Caco-2 (cell line): ENCODE measurements around the gene SIK2. TPM values are rescaled to one million over a fixed set of nuclear protein-coding genes. Genes with fewer than 3 reads are reported as not detected.

ENCODE experiments used
- BruUV-seq: library from RNA; stranded (reverse); fragments of 400-500 nt; replicated peaks from 2 replicates; lab custom pipeline; 2021; lab: Mats Ljungman, UMichigan
- CTCF ChIA-PET: fragments of 300-600 bp; sonication (Branson Sonifier 250); formaldehyde crosslinking; loops from one replicate; lab custom pipeline; 2022; ENCODE audit warnings: antibody characterized with exemption; lab: Charles Lee
- POLR2A ChIA-PET: fragments of 300-600 bp; sonication (Branson Sonifier 250); formaldehyde crosslinking; loops from one replicate; lab custom pipeline; 2022; ENCODE audit warnings: antibody characterized with exemption; lab: Charles Lee
- DNase-seq, 2 experiments: peaks; one replicate each; pipeline versions ENCODE4 v3.0.0 to v3.0.0-alpha.2; 2020 to 2022
- H3K27me3 ChIP-seq: replicated peaks from 2 replicates; pipeline ENCODE4 v1.6.0; 2011; ENCODE audit warnings: low read length; ENCODE audit not compliant: control insufficient read depth, insufficient read depth
- H3K36me3 ChIP-seq: 2 replicates; pipeline ENCODE4 v1.5.1; 2011; ENCODE audit warnings: low read length; ENCODE audit not compliant: control insufficient read depth, insufficient read depth
- H3K4me1 ChIP-seq: fragments of 250-450 bp; sonication (Bioruptor Pico); 2 replicates; pipeline ENCODE4 v1.5.1; 2020; ENCODE audit warnings: mild to moderate bottlenecking
- H3K4me3 ChIP-seq: 2 replicates; pipeline ENCODE4 v1.5.1; 2011; ENCODE audit warnings: low read depth, mild to moderate bottlenecking, control low read depth, low read length
- H3K9me3 ChIP-seq: fragments of 250-450 bp; sonication (Bioruptor Pico); 2 replicates; pipeline ENCODE4 v1.5.1; 2020; ENCODE audit warnings: mild to moderate bottlenecking, moderate library complexity
- H3K27ac Mint-ChIP-seq: one replicate; pipeline ENCODE4 v1.8.0; 2022; ENCODE audit warnings: mixed read lengths; ENCODE audit not compliant: unreplicated experiment
- H3K27me3 Mint-ChIP-seq: one replicate; pipeline ENCODE4 v1.8.0; 2022; ENCODE audit warnings: mixed read lengths; ENCODE audit not compliant: insufficient read depth, unreplicated experiment
- H3K36me3 Mint-ChIP-seq: one replicate; pipeline ENCODE4 v1.8.0; 2022; ENCODE audit warnings: mild to moderate bottlenecking, mixed read lengths; ENCODE audit not compliant: insufficient read depth, unreplicated experiment
- H3K4me1 Mint-ChIP-seq: one replicate; pipeline ENCODE4 v1.8.0; 2022; ENCODE audit warnings: low read depth, mixed read lengths; ENCODE audit not compliant: unreplicated experiment
- H3K4me3 Mint-ChIP-seq: one replicate; pipeline ENCODE4 v1.8.0; 2022; ENCODE audit warnings: mild to moderate bottlenecking, moderate library complexity, mixed read lengths; ENCODE audit not compliant: unreplicated experiment
- H3K9me3 Mint-ChIP-seq: one replicate; pipeline ENCODE4 v1.8.0; 2022; ENCODE audit warnings: mixed read lengths; ENCODE audit not compliant: unreplicated experiment
- CTCF ChIP-seq, 2 experiments: fragments of 200-600 bp in 1 of 2; IDR thresholded peaks; 1 replicate in 1 of 2; 2 replicates in 1 of 2; pipeline versions ENCODE4 v1.5.1 to v1.8.0; 2011 to 2022; ENCODE audit warnings: antibody characterized with exemption in 1 of 2, control low read depth in 1 of 2, inconsistent platforms in 1 of 2, low read depth in 1 of 2, low read length in 1 of 2, mild to moderate bottlenecking in 1 of 2, moderate library complexity in 1 of 2; ENCODE audit not compliant: insufficient read depth in 1 of 2, severe bottlenecking in 1 of 2, unreplicated experiment in 1 of 2
- intact Hi-C: fragments of 100-400 bp; cut with micrococcal nuclease; formaldehyde crosslinking; loops from one replicate; pipeline ENCODE4 v1.10.0; 2022; ENCODE audit not compliant: unreplicated experiment
- total RNA-seq: library from RNA; stranded (reverse); gene quantifications from 2 replicates; pipeline ENCODE4 v1.2.3, GENCODE V29; 2022

The SIK2 gene
- total RNA-seq, 1 experiment from 2014 or later, result 40.2 TPM

DNA sequence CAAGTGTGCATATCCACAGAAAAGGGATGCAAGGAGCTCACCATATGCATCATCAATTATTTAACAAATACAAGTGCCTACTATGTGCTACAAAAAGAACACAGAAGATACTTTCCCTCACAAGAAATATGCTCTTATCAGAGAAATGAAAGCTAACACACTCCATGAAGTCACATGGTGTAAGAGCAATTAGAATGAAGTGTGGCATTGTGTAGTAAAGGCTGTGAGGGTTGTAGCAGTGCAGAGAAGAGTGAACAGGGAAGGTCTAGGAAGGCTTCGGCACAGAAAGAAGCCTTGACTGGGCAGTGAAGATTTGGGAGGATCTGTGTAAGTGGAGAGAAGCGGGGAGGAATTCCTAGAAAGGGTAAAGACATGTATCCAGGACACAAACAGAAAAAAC, 141.5 kb downstream of the SIK2 start:
- ChIA-PET CTCF (no interaction called here), POLR2A (no interaction called here)
- Mint-ChIP-seq H3K9me3 (no peaks in the 10 kb centered on the region), H3K4me1 (peaks cover 2% of the 10 kb centered on the region), H3K36me3 (peaks cover 75% of the 10 kb centered on the region), H3K27me3 (no peaks in the 10 kb centered on the region), H3K4me3 (no peak overlapping the region), H3K27ac (no peak overlapping the region)
- no peak overlapping the region for H3K4me3 ChIP-seq
- DNase-seq, result no peak
- BruUV-seq, result no TSS peak
- H3K9me3 ChIP-seq, result no peaks in the 10 kb centered on the region
- intact Hi-C loops, result no loop called here
- TF ChIP-seq CTCF (IDR thresholded peaks at IDR 0.05; ENCODE audit: insufficient read depth in 1 of 2, low read depth in 1 of 2, low read length in 1 of 2, severe bottlenecking in 1 of 2, unreplicated experiment in 1 of 2), result no peak
- no peaks in the 10 kb centered on the region for H3K27me3 ChIP-seq
- H3K36me3 ChIP-seq, result peaks cover 5% of the 10 kb centered on the region
- H3K4me1 ChIP-seq, result peaks cover 4% of the 10 kb centered on the region

DNA sequence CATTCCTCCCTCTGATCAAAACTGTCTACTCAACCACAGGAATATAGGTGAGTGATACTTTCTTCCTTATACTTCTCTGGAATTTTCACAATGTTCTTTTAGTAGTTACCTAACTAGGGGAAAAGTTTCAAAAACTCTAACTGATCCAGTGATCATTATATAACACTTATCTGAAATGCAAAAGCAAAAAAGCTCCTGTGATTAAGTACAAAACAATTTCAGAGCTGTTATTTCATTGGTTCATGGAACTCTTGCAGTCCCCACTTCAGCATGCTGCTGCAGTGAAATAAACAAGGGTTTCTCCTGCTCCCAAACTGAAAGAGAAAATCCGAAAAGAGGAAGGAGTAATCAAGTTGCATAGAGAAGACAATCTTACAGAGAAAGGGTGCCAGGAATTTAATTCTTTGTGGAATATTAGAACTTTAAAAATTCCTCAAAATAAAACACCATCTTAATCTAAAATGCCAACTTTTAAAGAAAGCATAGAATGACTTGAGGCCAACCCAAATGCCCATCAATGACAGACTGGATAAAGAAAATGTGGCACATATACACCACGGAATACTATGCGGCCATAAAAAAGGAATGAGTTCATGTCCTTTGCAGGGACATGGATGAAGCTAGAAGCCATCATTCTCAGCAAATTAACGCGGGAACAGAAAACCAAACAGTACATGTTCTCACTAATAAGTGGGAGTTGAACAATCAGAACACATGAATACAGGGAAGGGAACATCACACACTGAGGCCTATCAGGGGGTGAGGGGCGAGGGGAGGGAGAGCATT, 143.7 kb downstream of the SIK2 start:
- no peak overlapping the region for H3K27ac Mint-ChIP-seq
- H3K4me3 ChIP-seq, result no peak overlapping the region
- POLR2A ChIA-PET, result no interaction called here

More for the DNA sequence above, 143.7 kb downstream of the SIK2 start:
- Mint-ChIP-seq H3K36me3 (peaks cover 75% of the 10 kb centered on the region), H3K4me1 (no peaks in the 10 kb centered on the region), H3K4me3 (no peak overlapping the region), H3K9me3 (no peaks in the 10 kb centered on the region), H3K27me3 (no peaks in the 10 kb centered on the region)
- H3K9me3 ChIP-seq, result no peaks in the 10 kb centered on the region
- no peaks in the 10 kb centered on the region for H3K4me1 ChIP-seq
- DNase-seq, result no peak
- no peak for TF ChIP-seq CTCF (IDR thresholded peaks at IDR 0.05; ENCODE audit: insufficient read depth in 1 of 2, low read depth in 1 of 2, low read length in 1 of 2, severe bottlenecking in 1 of 2, unreplicated experiment in 1 of 2)
- intact Hi-C loops, result no loop called here
- CTCF ChIA-PET, result no interaction called here
- H3K36me3 ChIP-seq, result peaks cover 7% of the 10 kb centered on the region
- BruUV-seq, result no TSS peak
- H3K27me3 ChIP-seq, result no peaks in the 10 kb centered on the region
